Astrocyte (in vitro differentiated cells and primary cell): ENCODE results near the gene PET100. TPM values are rescaled to one million over a fixed set of nuclear protein-coding genes. Genes with fewer than 3 reads are reported as not detected.

Experiments
- DNase-seq: peaks from one replicate; pipeline ENCODE4 v3.0.0-alpha.2; 2010; ENCODE audit warnings: low read depth
- FAIRE-seq: peaks from 2 replicates; lab custom pipeline; 2011; peaks lifted over from hg19 to GRCh38; lab: Jason Lieb, UNC
- H2AFZ ChIP-seq: 2 replicates; pipeline ENCODE4 v1.6.0; 2012; ENCODE audit warnings: low read depth, low read length, inconsistent platforms
- H3K27ac ChIP-seq: 2 replicates; pipeline ENCODE4 v1.5.1; 2011; ENCODE audit warnings: low read depth, low read length, inconsistent platforms
- H3K27me3 ChIP-seq: 2 replicates; pipeline ENCODE4 v1.6.0; 2011; ENCODE audit warnings: low read length, inconsistent platforms; ENCODE audit not compliant: insufficient read depth
- H3K36me3 ChIP-seq: 2 replicates; pipeline ENCODE4 v1.5.1; 2011; ENCODE audit warnings: low read length, inconsistent platforms; ENCODE audit not compliant: insufficient read depth
- H3K4me1 ChIP-seq: 2 replicates; pipeline ENCODE4 v1.5.1; 2011; ENCODE audit warnings: low read length, inconsistent platforms; ENCODE audit not compliant: insufficient read depth
- H3K4me2 ChIP-seq: 2 replicates; pipeline ENCODE4 v1.6.0; 2012; ENCODE audit warnings: low read length, inconsistent platforms
- H3K4me3 ChIP-seq: 2 replicates; pipeline ENCODE4 v1.5.1; 2011; ENCODE audit warnings: low read depth, mild to moderate bottlenecking, low read length, inconsistent platforms; ENCODE audit not compliant: insufficient read depth
- H3K79me2 ChIP-seq: 2 replicates; pipeline ENCODE4 v1.6.0; 2012; ENCODE audit warnings: mild to moderate bottlenecking, low read length, inconsistent platforms; ENCODE audit not compliant: insufficient read depth
- H3K9ac ChIP-seq: 2 replicates; pipeline ENCODE4 v1.6.0; 2012; ENCODE audit warnings: mild to moderate bottlenecking, low read length, inconsistent platforms
- H3K9me3 ChIP-seq: 2 replicates; pipeline ENCODE4 v1.5.1; 2012; ENCODE audit warnings: low read depth, mild to moderate bottlenecking, low read length, inconsistent platforms; ENCODE audit not compliant: insufficient read depth
- H4K20me1 ChIP-seq: 2 replicates; pipeline ENCODE4 v1.6.0; 2012; ENCODE audit warnings: low read length, inconsistent platforms; ENCODE audit not compliant: insufficient read depth
- H3K27ac Mint-ChIP-seq: one replicate; pipeline ENCODE4 v1.8.0; 2021; ENCODE audit warnings: mild to moderate bottlenecking, mixed read lengths; ENCODE audit not compliant: unreplicated experiment
- H3K27me3 Mint-ChIP-seq: one replicate; pipeline ENCODE4 v1.8.0; 2021; ENCODE audit warnings: low read depth, mixed read lengths; ENCODE audit not compliant: unreplicated experiment
- H3K36me3 Mint-ChIP-seq: one replicate; pipeline ENCODE4 v1.8.0; 2021; ENCODE audit warnings: low read depth, mixed read lengths; ENCODE audit not compliant: unreplicated experiment
- H3K4me1 Mint-ChIP-seq: one replicate; pipeline ENCODE4 v1.8.0; 2021; ENCODE audit warnings: low read depth, mixed read lengths; ENCODE audit not compliant: unreplicated experiment
- H3K4me3 Mint-ChIP-seq: one replicate; pipeline ENCODE4 v1.8.0; 2021; ENCODE audit warnings: mild to moderate bottlenecking, moderate library complexity, mixed read lengths; ENCODE audit not compliant: unreplicated experiment
- H3K9me3 Mint-ChIP-seq: one replicate; pipeline ENCODE4 v1.8.0; 2021; ENCODE audit warnings: mild to moderate bottlenecking, mixed read lengths; ENCODE audit not compliant: unreplicated experiment
- EZH2 ChIP-seq: IDR thresholded peaks from 2 replicates; pipeline ENCODE4 v1.6.1; 2012; ENCODE audit warnings: mild to moderate bottlenecking, low read length, inconsistent platforms; ENCODE audit not compliant: insufficient read depth
- total RNA-seq: library from RNA; stranded (reverse); gene quantifications from 2 replicates; pipeline ENCODE4 v1.2.1, GENCODE V29; 2021
- TF ChIP-seq, protein P1 (sequence below): IDR thresholded peaks from 2 replicates; pipeline ENCODE4 v1.5.1; 2011; ENCODE audit warnings: low read depth, mild to moderate bottlenecking, inconsistent platforms, low read length, moderate library complexity; ENCODE audit not compliant: insufficient read depth

PET100 gene
- total RNA-seq, 1 donor from 2014 or later = 95.8 TPM

GRCh38 chr19:7603919-7604318, 25.7 kb upstream of the PET100 start:
- no peak overlapping the region for H3K4me2 ChIP-seq
- Mint-ChIP-seq H3K27ac (no peak overlapping the region), H3K27me3 (peaks cover 4% of the 10 kb centered on the region), H3K36me3 (no peaks in the 10 kb centered on the region), H3K9me3 (no peaks in the 10 kb centered on the region), H3K4me3 (no peak overlapping the region), H3K4me1 (no peaks in the 10 kb centered on the region)
- no peaks in the 10 kb centered on the region for H4K20me1 ChIP-seq
- no peak for FAIRE-seq
- no peak overlapping the region for H3K27ac ChIP-seq
- no peaks in the 10 kb centered on the region for H3K79me2 ChIP-seq
- H3K4me1 ChIP-seq = no peaks in the 10 kb centered on the region
- no peak overlapping the region for H3K4me3 ChIP-seq
- no peak overlapping the region for H3K9ac ChIP-seq
- H3K36me3 ChIP-seq = no peaks in the 10 kb centered on the region
- no peak for DNase-seq
- no peak overlapping the region for H2AFZ ChIP-seq
- no peaks in the 10 kb centered on the region for H3K9me3 ChIP-seq
- TF ChIP-seq, protein P1, sequence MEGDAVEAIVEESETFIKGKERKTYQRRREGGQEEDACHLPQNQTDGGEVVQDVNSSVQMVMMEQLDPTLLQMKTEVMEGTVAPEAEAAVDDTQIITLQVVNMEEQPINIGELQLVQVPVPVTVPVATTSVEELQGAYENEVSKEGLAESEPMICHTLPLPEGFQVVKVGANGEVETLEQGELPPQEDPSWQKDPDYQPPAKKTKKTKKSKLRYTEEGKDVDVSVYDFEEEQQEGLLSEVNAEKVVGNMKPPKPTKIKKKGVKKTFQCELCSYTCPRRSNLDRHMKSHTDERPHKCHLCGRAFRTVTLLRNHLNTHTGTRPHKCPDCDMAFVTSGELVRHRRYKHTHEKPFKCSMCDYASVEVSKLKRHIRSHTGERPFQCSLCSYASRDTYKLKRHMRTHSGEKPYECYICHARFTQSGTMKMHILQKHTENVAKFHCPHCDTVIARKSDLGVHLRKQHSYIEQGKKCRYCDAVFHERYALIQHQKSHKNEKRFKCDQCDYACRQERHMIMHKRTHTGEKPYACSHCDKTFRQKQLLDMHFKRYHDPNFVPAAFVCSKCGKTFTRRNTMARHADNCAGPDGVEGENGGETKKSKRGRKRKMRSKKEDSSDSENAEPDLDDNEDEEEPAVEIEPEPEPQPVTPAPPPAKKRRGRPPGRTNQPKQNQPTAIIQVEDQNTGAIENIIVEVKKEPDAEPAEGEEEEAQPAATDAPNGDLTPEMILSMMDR = no peak
- no peak for TF ChIP-seq EZH2
- no peaks in the 10 kb centered on the region for H3K27me3 ChIP-seq

DNA sequence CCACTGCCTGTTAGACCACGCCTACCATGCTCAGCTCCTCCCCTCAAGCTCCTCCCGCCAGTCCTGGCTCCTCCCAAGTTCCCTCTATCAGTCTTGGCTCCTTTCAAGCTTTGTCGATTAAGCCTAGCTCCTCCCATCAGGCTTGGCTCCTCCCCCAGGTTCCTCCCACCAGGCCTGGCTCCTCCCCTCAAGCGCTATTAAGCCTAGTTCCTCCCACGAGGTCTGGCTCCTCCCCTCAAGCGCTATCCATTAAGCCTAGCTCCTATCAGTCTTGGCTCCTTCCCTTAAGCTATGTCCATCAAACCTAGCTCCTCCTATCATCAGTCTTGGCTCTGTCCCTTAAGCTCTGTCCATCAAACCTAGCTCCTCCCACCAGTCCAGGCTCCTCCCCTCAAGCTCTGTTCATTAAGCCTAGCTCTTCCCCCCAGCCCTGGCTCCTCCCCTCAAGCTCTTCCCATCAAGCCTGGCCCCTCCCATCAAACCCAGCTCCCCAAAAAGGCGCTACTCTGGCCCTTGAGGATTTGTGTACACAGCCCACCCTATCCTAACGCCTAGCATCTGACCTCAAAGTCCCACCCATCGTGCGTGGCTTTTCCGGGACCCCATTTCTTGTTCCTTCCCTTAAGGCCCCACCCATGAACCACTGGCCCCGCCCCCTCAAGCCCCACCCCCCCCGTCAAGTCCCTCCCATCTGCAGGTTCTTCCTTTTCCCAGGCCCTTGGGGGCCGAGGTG, 23.9 kb upstream of the PET100 start:
- FAIRE-seq = no peak
- Mint-ChIP-seq H3K4me1 (no peaks in the 10 kb centered on the region), H3K27me3 (peaks cover 4% of the 10 kb centered on the region), H3K4me3 (no peak overlapping the region), H3K9me3 (no peaks in the 10 kb centered on the region), H3K36me3 (no peaks in the 10 kb centered on the region), H3K27ac (no peak overlapping the region)
- Histone ChIP-seq H3K36me3 (no peaks in the 10 kb centered on the region), H3K4me2 (no peak overlapping the region), H4K20me1 (no peaks in the 10 kb centered on the region), H3K9ac (no peak overlapping the region), H3K27ac (no peak overlapping the region), H3K79me2 (no peaks in the 10 kb centered on the region), H2AFZ (no peak overlapping the region), H3K27me3 (no peaks in the 10 kb centered on the region), H3K4me1 (no peaks in the 10 kb centered on the region), H3K4me3 (no peak overlapping the region), H3K9me3 (no peaks in the 10 kb centered on the region)
- TF ChIP-seq EZH2 = no peak
- TF ChIP-seq, protein P1 = no peak
- no peak for DNase-seq

- Mint-ChIP-seq H3K4me1 (no peaks in the 10 kb centered on the region), H3K36me3 (no peaks in the 10 kb centered on the region), H3K27me3 (peaks cover 4% of the 10 kb centered on the region), H3K27ac (no peak overlapping the region), H3K4me3 (no peak overlapping the region), H3K9me3 (no peaks in the 10 kb centered on the region)
- H4K20me1 ChIP-seq = no peaks in the 10 kb centered on the region
- no peak overlapping the region for H2AFZ ChIP-seq
- no peaks in the 10 kb centered on the region for H3K79me2 ChIP-seq
- H3K9me3 ChIP-seq = no peaks in the 10 kb centered on the region
- no peak overlapping the region for H3K4me2 ChIP-seq
- no peaks in the 10 kb centered on the region for H3K27me3 ChIP-seq
- TF ChIP-seq EZH2 = no peak
- TF ChIP-seq, protein P1 = no peak
- DNase-seq (no peak), FAIRE-seq (no peak)
- H3K4me3 ChIP-seq = no peak overlapping the region
- H3K4me1 ChIP-seq = no peaks in the 10 kb centered on the region
- no peaks in the 10 kb centered on the region for H3K36me3 ChIP-seq
- no peak overlapping the region for H3K27ac ChIP-seq
- H3K9ac ChIP-seq = no peak overlapping the region
Measured at GRCh38 chr19:7606289-7606688, 23.3 kb upstream of the PET100 start.
